Right renal pelvis (tissue), 4 donors: Measurements from ENCODE around the gene ACTG1. TPM values are rescaled to one million over a fixed set of nuclear protein-coding genes. Genes with fewer than 3 reads are reported as not detected.

Source experiments
- DNase-seq, 4 donors: peaks; one replicate each; pipeline ENCODE4 v3.0.0-alpha.2; 2013; ENCODE audit warnings: low read depth in 4 of 4, low spot score in 3 of 4, missing footprints in 1 of 4
- polyA plus RNA-seq, 4 donors: library from polyadenylated mRNA; unstranded; fragments of 120-200 nt; gene quantifications; one replicate each; pipeline ENCODE4 v1.2.1, GENCODE V29; 2013; ENCODE audit not compliant: insufficient read length in 4 of 4

ACTG1 gene
- 1,000 to 10,000 TPM; 3,124 to 3,561 (median 3,180) TPM for polyA plus RNA-seq

GRCh38 chr17:81512562-81513371 is at the start of gene ACTG1:
Gene ACTG1, minus strand, starts transcription at chr17:81512799. Its CDS starts 445 bp downstream, at chr17:81512354.
- DNase-seq, result peak in 3 of 4 donors; percentile 90 to 92 (median 90)

DNA sequence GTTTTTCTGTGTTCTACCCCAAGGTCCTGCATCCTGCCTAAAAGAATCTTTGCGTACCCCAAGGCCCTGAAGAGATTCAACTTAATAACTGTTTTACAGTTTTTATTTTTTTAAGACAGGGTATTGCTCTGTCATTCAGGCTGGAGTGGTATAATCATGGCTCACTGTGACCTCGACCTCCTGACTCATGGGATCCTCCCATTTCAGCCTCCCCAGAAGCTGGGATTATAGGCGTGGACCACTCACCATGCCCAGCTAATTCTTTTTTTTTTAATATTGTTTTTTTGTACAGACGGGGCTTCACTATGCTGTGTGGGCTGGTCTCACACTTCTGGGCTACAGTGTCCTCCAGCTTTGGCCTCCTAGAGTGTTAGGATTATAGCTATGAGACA is 48.9 kb upstream of the ACTG1 start:
- DNase-seq, result no peak

DNA sequence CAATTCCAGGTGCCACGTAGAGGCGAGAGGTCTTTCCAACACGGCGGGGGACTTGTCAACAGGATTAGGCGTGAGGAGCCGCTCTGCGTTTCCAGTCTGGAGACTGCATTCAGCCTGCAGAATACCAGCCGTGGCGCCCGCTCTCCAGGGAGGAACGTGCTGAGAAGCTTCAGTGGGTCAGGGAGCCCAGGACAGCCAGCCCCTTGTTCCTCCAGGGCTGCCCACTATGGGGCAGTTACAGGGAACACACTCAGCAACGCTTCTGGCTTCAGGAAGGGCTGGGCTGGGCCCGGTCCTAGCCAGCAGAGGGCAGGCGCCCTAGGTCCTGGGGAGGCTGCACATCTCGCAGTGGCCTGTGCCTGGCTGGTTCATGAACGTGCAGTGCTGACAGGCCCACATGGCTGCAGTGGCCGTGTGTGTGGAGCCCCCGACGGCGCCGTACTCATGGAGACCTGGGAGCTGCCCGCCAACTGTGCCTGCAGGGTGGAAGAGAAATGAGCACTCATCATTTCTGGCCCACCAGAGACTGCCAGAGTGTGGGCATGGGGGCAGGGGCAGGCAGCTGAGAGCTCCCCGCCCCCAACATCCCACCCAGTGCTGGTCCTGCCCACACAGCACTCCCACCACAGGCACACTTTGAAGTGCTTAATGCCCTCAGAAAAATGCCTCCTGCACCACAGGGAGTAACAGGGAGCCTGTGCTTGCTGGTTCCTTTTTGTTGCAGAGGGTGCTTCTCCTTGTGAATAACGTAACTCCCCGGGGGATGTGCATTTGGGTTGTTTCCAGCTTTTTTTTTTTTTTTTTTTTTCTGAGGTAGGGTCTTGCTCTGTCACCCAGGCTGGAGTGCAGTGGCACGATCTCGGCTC is 46.6 kb upstream of the ACTG1 start:
- no peak for DNase-seq

DNA sequence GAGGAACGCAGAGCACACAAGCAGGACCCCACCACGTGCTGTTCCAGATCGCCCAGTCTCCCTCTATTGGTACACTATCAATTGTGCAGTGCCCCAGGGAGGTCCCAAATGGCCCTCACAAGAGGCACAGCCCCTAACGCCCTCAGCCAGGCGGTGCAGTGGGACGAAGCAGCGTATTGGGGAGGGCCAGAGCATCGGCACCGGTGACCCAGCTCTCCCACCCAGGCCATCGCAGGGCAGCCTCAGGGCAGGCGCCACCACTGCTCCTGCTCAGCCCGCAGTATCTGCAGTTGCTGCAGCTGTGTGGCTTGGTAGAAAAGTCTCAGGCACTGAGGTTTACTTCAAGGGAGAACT is 45.5 kb upstream of the ACTG1 start:
- no peak for DNase-seq

DNA sequence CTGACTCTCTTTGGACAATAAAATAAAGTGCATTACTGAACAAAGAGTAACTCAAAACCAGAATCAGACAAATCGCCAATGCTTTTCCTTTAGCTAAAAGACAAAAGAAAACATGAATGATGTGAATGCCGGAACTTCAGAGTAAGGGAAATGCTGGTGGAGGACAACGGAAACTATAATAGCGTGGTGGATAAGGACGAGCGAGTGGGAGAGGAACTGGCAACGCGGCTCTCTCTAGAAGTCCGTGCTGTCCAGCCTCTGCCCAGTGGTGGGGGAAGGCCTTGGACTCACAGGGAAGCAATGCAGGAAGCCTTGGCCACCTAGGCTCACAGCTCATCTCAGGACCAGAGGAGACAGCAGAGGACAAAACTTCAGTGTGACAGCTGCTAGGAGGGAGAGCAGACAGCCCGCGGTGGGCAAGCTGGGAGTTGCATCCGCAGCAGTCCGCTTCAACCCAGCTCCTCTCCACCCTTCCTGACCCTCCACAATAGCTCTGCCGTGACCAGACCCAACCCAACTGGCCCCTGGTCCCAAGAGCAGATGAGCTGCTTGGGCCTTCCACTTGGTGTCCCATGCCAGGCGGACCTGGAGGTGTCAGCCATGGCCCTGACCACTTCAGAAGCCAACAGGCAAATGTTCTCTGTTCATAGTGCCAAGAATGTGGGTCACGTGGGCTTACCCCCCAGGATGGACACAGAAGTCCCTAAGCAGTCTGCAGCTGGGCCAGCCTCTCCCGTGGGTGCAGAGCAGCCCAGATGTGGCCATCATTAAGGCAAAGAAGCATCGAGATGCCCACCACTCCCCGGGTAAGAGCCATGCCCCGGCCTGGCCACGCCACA is 44.9 kb upstream of the ACTG1 start:
- DNase-seq, result no peak

DNA sequence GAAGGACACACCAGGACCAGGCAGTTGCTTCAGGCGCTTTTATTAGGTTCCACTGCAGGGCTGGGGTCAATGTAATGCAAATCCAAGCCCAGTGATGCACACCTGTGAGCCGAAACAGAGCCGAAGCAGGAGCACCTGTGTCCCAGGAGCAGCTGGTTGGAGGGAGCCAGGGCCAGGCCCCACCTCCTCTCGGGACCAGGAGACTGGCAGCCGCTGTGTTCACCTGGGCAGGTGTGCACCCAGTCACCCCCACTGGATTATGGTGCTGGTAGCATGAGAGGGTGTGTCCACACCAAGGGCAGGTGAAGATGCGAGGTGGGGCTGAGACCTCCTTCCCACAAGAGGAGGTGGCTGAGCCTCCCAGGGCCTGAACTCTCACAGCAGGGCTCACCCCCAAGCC is 44.3 kb upstream of the ACTG1 start:
- DNase-seq, result no peak

GRCh38 chr17:81556175-81556691 is 43.6 kb upstream of the ACTG1 start:
- no peak for DNase-seq

- DNase-seq, result no peak
Measured at GRCh38 chr17:81553616-81554181, 41.1 kb upstream of the ACTG1 start.

- DNase-seq, result peak in 2 of 4 donors; percentile 49 to 50
Measured at GRCh38 chr17:81553018-81553615, 40.5 kb upstream of the ACTG1 start.

GRCh38 chr17:81552244-81553017 is 39.8 kb upstream of the ACTG1 start, which contains the start of gene FAAP100:
Gene FAAP100, minus strand, starts transcription at chr17:81552353. Its CDS starts 23 bp downstream, at chr17:81552330.
- peak in 2 of 4 donors; percentile 65 to 70 for DNase-seq

DNA sequence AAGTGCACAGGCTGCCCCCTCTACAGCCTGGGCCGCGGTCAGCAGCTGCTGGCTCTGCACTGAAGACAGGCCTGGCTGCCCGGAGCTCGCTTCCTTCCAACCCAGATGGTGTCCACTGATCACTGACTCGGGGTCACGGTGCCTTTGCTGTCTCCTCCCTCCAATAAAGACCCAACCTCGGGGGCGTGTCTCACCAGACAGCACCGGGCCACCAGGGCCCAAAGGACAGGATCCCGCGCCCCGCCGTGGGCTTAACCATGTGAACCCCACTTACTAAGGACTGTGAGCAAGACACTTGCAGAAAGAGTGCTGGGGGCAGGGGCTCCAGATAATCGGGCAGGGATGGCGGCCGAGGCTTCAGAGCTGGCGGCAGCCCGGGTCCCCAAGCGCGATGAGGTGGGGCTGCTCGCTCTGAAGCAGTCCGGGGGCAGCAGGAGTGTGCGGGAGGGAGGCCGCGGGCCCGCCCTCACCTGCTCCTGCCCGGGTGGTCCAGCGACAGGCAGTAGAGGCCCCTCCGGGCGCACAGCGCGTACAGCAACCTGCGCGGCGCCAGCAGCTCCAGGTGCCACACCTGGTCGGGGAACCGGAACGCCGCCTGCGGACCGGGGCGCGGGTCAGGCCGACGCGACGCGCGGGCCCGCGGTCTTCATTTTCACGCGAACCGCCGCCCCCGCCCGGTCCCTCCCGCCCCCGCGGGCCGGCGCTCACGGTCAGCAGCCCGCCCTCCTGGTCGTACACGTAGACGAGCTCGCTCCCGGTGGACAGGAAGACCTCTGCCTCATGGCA is 39.1 kb upstream of the ACTG1 start:
- DNase-seq, result no peak

DNA sequence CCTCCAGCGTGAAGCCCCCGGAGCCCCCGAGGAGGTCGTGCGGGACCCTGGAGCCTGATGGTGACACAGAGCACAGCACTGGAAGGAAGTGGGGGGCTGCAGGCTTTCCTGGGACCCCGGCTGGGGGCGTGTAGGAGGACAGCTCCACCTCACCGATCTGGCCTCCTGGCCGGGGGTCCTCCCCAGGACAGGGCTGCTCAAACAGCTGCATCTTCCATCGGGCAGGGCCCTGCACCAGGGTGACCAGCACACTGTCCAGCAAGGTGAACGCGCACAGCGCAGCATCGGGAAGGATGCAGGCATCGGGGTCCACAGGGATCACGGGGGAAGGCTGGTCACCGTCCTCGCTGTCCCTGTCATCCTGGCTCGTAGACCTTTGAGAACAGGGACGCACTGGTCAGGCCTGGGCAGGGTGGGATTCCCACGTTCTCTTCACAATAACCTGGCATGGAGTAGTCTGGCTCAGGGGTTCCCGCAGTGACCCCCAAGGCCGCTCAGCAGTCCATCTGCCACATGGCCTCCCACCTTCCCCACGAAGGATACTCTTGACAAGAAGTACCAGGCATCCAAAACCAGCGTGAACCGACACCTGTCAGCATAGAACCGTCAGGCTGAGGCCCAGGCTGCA is 38.3 kb upstream of the ACTG1 start:
- DNase-seq, result no peak

GRCh38 chr17:81550285-81550684 is 37.7 kb upstream of the ACTG1 start:
- no peak for DNase-seq

- DNase-seq, result no peak
Measured at GRCh38 chr17:81549826-81550225, 37.2 kb upstream of the ACTG1 start.

DNA sequence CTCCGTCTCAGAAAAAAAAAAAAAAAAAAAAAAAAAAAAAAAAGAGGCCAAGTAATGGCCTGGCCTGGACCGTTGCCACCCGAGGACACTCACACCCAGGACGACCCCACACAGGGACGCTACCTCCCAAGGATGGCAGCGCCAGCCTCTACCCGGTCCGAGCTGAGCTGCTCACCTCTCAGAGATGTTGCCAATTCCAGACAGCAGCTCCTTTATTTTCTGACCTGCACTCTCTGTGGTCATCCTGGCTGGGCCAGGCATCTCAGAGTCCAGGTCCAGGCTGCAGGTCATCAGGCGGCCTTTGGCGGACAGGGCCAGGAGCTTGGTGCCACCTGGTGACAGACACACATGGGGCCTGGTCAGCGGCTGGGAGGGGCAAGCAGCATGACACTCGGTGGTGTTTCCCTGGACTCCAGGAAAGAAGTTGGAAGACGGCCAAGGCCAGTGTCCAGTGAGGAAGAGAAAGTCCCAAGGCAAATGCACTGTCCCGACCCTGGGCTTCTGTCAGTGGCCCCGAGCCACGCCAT is 36.5 kb upstream of the ACTG1 start:
- no peak for DNase-seq

- no peak for DNase-seq
Measured at GRCh38 chr17:81547614-81547982, 35.0 kb upstream of the ACTG1 start.

DNA sequence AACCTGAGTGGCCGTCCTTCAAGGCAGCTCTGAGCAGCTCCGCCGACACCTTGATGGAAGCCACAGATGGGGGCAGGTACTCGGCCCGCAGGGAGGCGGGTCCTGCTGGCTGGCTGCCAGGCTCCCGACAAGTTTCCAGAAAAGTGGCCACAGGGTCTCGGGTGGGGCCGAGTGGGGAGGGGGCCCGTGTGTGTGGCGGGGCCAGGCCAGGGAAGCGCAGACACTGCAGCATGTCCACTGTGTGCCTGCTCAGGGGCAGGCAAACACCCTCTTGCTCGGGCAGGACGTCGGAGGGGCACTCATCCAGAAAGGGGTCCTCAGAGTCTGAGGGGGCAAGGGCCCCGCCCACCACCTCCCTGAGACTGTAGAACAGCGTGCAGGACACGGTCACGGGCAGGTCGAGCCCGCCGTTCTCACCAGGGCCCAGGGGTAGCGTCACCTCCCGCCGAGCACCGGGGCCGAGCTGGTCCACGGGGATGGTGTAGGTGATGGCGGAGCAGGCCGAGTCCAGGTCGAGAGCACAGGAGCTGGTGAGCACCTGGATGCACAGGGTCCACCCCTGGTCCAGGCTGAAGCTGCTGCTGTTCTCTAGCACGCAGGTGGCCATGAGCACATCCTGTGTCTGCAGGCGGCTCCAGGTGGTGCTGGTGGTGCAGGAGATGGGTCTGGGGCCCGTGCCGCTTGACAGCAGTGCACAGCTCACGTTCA is 34.5 kb upstream of the ACTG1 start:
- DNase-seq, result no peak
